Measurements from ENCODE around the gene CFAP46.

- TF ChIP-seq, protein P1, sequence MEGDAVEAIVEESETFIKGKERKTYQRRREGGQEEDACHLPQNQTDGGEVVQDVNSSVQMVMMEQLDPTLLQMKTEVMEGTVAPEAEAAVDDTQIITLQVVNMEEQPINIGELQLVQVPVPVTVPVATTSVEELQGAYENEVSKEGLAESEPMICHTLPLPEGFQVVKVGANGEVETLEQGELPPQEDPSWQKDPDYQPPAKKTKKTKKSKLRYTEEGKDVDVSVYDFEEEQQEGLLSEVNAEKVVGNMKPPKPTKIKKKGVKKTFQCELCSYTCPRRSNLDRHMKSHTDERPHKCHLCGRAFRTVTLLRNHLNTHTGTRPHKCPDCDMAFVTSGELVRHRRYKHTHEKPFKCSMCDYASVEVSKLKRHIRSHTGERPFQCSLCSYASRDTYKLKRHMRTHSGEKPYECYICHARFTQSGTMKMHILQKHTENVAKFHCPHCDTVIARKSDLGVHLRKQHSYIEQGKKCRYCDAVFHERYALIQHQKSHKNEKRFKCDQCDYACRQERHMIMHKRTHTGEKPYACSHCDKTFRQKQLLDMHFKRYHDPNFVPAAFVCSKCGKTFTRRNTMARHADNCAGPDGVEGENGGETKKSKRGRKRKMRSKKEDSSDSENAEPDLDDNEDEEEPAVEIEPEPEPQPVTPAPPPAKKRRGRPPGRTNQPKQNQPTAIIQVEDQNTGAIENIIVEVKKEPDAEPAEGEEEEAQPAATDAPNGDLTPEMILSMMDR (IDR thresholded peaks at IDR 0.05; ENCODE audit: insufficient read depth, low read length, poor library complexity, severe bottlenecking), result no peak
- TF ChIP-seq EZH2phosphoT487 (conservative IDR thresholded peaks at IDR 0.05; ENCODE audit: low read length), result no peak
Observed at GRCh38 chr10:132870426-132870825, 71.9 kb downstream of the CFAP46 start.

All from SU-DHL-6 (cell line).